Activated T-helper 9 cell treated with anti-CD3 and anti-CD28 coated beads, Interleukin-2, amount 50 U/mL, for 16 hours (primary cell): ENCODE measurements around the gene SNORC.

ENCODE experiments used
- DNase-seq: peaks from one replicate; pipeline ENCODE4 v3.0.0-alpha.2; 2020; ENCODE audit warnings: low read depth

The SNORC gene

DNA sequence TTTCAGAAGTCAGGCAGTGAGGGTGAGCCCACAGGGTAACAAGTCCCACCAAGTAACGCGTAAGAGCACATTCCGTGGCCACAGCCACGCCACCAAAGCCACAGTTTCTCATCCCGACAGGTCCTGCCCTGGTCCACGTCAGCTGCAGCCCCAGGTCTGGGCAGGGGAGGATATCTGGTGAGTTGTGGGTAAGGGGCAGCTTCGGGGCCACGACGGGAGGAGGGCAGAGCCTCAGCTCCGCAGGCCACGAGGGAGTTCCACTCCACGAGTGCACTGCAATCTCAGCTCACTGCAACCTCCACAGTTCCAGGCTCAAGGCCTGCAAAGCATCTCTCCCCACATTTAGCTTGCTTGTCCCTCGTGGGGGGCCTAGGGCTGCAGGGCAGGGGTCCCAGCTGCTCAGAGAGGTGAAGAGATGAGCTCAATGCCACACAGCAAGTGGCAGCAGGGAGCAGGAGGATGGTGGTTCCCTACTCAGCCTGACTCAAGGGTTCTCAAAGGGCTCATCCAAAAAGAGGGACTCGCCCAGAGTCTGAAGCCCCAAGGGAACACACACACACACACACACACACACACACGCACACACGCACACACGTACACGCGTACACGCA lies 12.5 kb downstream of the SNORC start:
- DNase-seq = no peak

DNA sequence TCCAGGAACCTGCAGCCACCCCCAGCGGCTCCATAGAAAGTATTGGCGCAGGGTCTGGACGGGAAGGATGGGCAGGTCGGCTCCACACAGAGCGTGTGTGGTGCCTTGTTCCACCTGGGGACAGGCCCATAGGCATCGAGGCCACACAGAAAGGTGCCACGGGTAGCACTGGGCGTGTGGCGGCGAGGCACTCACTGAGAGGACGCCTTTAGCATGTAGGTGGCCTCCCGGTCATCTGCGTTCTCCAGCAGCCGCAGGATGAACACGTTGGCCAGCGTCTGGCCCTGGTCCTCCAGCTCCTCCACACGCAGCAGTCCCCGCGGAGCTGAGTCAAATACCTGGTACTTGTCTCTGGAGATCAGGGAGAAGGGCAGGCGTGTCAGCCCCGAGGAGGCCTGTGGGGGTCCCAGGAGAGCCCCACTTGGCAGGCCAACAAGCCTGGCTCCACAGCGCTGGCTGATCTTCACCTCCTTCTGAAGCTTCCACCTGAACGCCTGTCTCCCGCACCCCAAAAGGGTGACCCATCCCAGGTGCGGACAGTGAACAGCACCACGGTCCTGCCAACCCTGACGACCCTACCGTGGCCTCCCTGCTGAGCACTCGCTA lies 13.2 kb downstream of the SNORC start:
- no peak for DNase-seq

DNA sequence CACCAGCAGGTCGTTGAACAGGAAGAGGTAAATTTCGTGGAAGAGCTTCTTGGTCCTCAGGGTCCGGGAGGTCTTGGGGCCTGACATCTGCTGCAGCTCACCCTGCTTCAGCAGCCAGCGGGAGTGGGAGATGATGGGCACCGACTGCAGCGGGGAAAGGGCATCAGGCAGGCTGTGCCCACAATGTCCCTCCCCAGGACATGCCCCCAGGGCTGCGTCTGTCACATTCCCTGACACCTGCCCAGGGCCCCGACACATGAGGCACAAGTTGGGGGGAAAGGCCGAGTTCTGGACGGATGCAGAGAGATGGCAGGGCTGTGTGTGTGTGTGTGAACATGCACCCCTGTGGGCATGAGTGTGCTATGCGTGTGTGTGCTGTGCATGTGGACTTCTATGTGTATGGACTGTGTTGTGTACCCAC lies 13.9 kb downstream of the SNORC start:
- DNase-seq = no peak

DNA sequence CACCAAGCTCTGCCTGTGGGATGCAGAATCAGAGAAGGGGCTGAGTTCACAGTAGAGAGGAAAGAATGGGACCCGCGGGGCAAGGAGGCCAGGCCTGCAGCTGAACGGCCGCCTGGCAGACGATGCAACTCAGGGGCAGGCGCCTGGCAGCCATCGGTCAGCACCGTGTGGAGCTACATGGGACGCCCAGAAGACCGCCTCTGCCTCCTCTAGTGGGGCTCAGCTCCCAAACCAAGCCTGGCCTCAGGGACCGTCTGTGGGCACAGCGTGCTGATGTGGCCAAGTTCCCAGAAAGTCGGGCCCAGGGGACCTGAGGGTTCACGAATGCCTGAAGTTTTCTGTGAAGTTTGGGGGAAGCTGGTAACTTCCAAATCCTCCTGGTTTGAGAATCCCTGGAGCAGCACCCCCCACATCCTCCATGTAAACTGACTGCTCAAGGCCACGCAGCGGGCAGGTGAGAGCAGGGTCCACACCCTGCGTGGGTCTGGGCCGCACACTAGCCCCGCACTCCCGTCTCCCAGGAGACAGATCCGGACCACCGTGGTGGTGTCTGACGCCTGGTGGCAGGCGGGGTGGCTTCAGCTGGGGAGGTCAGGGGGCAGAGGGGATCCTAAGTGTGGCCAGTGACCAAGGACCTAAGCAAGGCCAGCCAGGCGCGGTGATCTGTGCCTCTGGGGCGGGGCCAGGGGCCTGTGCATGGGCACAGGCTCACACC lies 14.6 kb downstream of the SNORC start:
- DNase-seq = no peak

DNA sequence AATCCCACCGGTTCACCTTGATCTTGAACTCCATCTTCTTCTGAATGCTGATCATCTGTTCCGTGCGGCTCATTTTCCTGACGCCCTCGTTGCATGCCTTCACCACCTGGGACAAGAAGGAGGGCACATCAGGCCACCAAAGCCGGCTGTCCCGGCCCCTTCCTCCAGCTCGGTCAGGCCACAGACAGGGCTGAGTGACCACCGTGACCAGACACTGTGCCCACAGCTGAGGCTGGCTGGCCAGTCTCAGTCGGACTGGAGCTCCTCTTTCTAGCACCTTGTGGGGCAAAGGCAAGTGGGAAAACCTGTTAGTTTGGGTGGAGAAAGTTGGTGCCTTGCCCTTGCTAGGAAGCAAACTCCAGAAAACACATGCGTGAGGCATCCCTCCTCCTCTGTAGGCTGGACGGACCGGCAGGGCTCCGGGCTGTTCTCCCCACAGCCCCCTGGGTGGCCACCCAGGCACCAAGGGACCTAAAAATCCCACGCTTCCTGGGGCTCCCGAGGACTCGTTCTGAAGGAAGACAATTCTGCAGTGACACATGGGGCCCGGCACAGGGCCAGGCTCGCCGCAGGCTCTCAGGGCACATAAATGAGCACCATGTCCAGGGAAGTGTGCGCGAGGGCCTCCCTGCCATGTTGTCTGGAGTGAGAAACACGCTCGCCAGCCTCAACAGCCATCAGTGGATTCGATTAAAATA lies 15.3 kb downstream of the SNORC start:
- no peak for DNase-seq

DNA sequence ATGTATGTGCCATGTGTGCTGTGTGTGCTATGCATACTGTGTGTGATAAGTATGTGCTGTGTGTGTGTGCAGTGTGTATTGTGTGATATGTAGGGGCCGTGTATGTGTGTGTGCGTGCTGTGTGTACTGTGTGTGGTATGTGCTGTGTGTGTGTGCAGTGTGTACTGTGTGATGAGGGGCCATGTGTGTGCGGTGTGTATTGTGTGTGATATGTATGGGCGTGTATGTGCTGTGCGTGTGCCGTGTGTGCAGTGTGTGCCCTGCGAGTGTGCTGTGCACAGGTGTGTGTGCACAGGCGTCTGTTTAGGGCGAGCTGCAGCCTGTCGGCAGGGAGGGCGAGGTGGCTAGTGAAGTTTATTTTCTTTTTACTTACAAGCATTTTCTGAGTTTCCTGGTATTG lies 16.1 kb downstream of the SNORC start:
- DNase-seq = no peak

DNA sequence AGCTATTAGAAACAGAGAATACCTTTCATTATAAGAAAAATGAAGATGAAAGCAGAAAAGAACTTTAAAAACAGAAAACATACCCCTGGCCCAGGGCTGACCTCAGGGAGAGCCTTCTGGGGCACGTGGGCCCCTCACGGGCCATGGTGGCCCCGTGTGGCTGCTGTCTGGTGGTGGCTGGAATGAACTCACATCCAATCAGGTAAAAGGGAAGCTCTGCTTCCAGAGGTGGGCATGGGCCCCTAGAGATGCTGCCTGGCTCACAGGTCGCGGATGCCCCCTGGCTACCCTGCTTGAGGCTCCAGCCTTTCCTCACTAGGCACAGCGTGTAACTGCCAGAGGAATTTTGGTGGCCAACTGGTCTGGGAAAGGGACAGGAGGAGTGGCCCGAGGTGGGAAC lies 16.6 kb downstream of the SNORC start:
- DNase-seq = no peak

DNA sequence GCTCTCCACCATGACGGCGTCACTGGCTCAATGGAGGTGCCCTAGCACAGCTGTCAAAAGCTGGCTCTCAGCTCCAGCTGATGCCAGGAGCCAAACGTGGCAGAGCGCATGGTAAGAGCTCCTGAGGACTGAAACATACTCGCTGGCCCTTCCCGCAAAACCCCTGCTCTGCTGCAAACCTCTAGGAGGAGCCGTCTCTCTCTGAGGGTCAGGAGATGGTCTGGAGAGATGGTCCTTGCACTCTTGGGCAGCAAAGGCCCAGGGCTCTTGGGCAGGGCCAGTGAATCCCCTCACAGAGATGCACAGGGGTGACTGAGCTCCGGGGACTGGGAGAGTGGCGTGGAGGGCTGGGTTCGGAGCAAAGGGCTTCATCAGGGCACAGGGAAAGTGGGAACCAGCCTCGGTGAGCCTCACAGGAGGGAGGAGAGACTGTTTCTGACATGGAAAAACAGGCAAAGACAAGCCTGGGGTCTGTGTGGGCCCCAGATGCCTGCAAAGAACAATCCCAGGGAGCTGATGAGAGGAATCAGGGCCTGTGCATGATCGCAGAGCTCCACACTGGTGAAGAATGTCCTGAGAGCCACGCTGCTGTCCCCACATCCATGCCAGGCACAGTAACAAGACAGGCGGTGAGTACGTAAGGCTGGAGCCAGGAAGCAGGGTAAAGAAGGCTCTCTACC lies 17.2 kb downstream of the SNORC start:
- no peak for DNase-seq

DNA sequence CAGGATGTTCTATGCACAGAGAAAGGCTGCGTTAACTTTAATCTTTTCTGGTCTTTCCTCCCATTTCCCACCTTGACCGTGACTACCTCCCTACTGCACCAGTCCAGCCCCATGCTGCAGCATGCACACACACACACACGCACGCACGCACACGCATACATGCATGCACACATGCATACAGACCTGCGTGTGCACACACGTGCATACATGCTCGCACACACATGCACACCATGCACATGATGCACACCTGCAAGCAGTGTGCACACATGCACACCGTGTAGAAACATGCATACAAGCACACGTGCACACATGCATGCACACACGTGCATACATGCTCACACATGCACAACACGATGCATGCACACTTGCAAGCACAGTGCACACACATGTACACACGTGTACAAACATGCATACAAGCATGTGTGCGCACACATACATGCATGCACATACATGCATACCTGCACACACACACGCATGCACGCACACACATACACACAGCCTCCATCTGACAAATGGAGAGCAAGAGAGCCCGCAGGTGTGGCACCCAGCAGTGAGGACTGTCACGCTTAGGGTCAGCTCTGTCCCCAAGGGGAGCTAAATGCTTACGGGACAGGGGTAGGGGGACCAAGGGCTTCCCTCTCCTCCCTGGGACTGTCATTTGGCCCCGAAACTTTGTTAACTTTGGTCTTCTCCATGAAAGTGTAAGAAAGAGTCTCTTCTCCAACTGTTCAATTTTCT lies 18.2 kb downstream of the SNORC start:
- no peak for DNase-seq

DNA sequence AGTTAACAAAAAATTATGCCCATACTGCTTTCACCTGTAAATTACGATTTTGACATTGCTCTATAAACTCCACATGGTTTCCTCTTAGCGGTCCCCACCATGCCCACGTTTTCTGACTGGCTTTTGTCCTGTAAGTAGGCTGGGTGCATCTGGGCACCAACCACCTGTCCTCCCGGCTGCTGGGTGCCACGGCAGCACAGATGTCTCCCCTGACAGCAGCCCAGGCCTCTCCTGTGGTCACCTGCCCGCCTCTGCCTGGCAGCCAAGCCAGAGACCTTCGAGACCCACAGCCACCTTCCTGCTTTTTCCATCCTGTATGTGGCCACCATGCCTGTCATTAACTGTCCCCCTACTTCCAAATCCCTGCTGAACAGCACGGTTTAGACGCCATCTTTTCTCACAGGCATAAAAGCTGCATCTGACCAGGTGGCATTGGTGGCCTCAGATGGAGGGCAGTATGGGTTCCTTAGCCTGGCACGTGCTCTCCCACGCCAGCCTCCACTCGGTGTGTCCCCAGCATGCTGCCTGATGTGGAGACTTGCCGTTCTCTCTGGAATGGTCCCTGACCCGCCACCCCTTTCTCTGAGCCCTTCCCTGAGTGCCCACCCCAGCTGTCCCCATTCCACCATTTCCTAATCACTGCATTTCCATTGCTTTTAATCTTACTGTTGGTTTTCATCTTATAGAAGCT lies 18.9 kb downstream of the SNORC start:
- DNase-seq = no peak

DNA sequence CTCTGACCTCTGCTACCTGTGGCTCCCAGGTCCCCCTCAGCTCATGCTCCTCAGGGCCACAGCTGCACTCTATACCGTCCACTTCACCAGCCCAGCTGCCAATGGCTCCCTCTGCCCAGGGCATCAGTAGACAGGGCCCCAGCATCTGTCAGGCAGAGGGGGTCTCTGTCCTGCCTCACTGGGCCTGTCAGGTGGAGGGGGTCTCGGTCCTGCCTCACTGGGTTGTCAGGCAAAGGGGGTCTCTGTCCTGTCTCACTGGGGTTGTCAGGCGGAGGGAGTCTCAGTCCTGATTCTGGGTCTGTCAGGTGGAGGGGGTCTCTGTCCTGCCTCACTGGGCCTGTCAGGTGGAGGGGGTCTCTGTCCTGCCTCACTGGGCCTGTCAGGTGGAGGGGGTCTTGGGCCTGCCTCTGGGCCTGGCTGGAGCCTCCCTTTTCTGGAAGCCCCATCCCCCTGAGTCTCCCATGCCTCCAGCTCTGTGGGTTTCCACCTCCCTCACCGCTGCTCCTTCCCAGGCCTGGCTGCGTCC lies 19.9 kb downstream of the SNORC start:
- DNase-seq = no peak

DNA sequence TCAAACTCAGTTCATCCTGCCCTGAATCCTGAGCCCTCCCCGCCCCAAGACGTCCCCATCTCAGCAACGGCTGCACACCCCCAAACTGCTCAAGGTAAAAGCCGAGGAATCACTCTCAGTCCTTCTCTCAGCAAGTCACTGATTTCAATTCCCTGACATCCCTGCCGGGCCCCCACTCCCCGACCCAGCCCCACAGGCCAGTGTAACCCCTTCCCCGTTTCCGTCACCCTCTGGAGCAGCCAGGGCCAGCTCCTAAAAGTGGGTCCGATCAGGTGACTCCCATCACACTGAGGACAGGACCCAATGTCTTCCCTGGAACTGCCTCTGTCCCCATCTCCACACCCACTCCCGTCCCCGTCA lies 20.5 kb downstream of the SNORC start:
- DNase-seq = no peak

DNA sequence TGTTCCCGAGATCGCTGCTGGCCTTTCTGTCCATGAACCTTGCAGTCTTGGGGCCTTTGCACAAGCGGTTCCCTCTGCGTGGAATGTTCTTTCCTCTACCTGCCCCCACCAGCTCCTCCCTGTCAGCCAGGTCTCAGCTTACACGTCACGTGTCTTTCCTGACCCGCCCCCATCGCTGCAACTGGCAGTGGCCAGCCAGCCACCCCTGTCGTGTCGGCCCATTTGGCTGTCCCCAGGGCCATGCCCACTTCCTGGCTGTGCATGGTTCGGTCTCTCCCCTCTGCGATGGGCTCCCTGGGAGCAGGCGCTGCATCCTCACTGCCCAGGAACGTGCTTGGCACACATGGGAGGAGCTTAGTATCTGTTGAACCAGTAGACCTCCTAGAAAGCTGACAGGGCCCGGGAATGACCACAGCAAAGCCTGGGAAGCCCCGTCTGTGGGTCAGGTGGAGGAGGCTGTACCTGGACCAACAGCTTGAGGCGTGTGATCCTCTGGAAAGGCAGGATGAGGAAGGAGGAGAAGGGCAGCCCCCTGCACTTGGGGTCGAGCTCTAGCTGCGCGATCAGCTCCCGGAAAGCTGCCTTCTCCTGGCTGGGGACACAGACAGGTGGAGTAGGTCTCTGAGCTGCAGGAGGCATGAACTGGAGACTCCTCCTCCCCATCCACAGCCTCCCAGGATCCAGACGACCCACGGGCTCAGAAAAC lies 21.0 kb downstream of the SNORC start:
- no peak for DNase-seq

DNA sequence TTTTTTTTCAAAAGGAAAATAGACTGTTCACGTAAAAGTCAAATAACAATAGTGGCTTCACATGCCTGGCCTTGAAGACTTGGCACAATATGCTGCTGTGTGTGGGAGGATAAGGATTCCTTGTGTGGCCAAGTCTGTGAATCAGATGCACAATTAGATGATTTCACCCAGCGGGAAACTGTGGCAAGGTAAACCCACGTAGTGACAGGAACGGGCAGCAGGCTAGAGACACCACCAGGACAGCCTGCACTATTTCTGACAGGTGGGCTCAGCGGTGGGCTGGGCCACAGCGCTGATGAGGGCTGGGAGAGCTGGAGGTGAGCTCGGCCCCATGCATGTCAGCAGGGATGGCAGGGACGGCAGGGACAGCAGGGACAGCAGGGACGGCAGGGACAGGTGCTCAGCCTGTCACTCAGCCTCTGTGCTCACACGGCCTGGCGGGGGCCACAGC lies 21.6 kb downstream of the SNORC start:
- DNase-seq = no peak

DNA sequence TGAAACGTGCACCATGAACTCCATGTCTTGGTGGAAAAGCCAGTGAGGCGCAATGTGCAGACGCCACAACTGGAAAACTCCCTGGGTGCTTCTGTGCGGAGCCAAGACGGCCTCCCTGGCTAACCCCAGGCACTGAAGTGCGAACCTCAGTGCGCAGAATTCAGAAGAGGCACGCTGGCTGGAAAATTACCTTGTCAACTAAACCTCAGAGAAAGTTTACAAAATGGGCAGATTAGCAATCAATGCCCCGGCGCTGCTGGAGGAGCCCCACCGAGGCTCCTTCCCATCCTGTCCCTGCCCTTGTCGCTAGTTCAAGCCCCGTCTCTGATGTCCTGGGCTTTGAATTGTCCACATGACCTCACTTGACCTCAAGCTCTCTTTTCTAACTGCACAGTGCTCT lies 22.2 kb downstream of the SNORC start:
- DNase-seq = no peak

DNA sequence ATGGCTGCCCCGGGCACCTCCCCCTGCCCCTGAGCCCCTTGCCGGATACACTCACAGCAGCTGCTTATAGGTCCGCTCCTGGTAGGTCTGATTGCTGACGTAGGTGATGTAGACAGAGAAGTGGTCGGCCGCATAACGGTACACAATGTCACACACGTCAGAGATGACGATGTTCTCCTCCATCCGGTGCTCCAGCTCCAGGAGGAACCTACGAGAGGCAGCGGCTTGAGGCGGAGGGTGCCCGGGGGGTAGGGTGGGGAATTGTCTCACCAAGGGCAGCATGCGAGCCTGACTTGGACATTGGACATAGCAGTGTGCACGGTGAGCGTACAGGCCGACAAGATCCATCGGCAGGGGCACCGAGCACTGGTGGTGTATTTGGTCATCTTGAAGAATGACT lies 22.8 kb downstream of the SNORC start:
- no peak for DNase-seq

DNA sequence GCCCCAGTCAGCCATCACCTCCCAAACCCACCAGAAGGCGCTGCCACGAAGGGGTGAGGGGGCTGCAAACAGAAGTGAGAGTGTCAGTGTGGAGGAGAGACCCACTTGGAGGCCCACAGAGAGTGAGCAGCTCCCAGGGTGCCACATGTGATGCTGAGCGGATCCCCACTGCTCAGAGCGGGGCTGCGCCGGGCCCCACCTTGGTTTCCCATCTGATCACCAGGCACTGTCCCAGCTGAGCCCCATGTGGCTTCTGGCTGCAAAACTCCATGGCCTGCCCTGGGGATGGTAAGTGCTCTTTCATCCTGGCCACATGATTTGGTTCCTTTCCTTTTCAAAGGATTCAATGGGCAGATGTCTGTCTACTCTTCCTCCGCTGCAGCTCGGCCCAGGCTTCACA lies 23.8 kb downstream of the SNORC start:
- no peak for DNase-seq

DNA sequence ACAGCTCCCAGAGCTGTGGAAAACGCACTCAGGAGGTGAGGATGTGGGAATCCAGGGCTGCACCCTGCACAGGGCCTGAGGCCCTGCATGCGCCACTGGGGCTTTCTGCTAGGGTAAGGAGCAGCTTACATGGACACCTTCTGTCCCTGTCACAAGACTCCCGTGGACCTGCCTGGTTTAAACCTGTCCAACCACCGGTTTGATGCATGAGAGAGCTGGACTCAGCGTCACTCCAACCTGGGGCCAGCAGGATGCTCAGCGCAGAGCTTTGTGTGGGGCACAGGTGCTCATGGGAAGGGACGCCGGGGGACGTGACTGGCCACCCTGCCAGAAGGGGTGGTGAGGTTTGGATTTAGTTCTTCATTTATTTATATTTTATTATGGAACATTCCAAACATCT lies 24.2 kb downstream of the SNORC start:
- no peak for DNase-seq

DNA sequence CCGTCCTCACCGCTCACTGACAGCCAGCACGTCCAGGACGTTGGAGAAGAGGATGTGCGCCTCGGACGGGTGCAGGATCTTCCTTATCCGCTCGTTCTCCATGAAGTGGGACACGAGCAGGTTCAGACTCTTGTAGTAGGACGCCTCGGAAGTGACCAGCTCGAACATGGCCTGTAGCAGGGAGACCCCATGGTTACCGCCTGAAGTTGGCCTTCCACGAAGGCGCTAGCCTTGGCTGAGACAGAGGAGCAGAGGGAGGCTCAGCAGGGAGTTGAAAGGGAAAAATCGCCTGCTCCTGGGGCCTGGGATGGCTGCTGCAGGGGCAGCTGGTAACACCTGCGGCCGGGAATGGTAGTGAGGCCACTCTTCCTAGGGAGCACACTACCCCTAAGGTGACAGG lies 24.7 kb downstream of the SNORC start:
- DNase-seq = no peak

DNA sequence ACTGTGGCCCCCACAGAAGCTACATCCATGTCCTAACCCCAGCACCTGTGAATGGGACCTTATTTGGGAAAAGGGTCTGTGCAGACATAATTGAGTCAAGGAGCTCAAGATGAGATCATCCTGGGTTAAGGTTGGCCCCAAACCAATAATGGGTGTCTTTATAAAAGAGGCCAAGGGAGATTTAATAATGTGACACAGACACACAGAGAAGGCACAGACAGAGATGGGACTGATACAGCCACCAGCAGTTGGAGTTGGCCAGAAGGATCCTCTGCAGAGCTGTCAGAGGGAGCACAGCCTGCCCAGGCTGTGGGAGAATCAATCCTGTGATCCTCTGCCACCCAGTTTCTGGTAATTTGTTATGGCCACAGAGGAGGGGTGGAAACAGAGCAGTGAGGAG lies 26.0 kb downstream of the SNORC start:
- DNase-seq = no peak
